HG02870 (cell line): ENCODE results near the gene DOC2A.
"Not testable (repeated sequence)": the region's sequence is repeated elsewhere in the genome, so short reads cannot be mapped to it uniquely, and the experiment has no call there.

Experiments
- ATAC-seq: cut with Tn5 transposase; IDR thresholded peaks from one replicate; pipeline ENCODE4 v1.9.1; 2021; ENCODE audit warnings: mild to moderate bottlenecking, moderate library complexity; ENCODE audit not compliant: unreplicated experiment

DOC2A gene

DNA sequence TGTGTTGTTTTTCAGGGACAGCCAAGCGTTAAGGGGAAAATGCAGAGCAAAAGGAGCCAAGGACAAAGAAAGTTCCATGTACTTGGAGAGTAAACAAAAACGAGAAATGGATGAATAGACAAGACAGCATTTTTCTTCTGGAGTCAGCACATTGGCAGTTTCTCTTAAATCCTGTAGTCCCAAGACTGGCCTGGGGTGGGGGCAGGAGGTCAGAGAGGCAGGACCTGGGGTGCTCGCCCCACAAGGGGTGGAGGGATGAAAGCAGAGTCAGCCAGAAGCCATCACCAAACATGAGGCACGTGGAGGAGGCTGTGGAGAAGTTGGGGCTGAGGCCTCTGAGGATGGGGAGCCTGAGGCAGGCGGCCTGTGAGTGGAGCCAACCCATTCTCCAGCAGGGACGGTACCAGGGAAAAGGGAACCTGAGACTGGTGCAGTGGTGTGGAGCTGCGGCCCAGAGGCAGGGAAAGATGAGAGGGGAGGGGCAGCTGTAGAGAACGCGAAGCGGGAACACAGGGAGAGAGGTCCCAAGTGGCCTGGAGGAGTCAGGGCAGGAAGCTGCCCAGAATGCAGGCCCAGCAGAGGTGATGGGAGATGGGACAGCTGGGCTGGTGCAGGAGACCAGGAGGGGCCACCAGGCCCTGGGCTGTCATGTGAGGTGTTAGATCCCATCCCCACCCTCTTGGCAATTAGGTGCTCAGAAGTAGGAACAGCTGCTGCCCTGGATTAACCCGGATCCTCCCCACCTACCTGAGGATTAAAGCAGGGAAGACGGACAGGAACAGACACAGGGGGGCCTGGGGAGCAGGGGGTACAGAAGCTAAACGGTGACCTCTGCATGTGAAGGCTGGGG lies 17.0 kb upstream of the DOC2A start:
- ATAC-seq, result no peak

DNA sequence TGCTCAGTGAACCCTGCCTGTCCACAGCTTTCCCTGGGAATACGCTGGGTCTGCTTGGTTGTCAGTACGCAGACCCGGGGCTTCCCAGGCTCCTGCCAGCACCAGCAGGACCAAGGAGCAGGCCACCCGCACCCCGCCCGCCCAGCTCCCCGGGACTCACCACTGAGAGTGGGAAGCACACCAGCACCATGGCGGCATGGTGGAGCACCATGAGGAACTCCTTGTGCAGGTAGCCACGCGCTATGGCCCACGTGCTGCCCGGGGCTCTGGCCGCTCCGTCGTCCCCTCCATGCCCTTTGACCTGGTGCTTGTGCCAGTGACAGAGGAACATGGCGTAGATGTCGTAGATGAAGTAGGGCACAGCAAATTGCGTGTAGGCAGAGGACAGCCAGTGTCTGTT lies 15.6 kb upstream of the DOC2A start:
- no peak for ATAC-seq

DNA sequence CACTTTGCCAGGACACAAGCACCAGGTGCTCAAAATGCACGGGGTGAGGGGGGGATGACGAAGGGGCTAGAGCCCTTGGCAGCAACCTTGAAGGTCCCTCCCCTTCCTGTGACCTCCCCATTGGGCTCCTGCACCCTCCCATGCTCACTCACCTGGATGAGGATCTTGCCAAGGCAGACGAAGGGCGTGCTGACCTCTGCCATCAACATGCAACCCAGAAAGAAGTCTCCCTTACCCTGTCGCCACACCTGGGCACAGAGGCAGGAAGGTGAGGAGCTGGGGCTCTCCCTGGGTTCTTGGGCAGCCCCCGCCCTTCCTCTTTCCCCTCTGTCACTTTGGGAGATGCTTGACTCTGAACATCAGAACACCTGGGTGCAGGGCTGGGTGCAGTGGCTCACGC lies 14.7 kb upstream of the DOC2A start:
- ATAC-seq, result no peak

GRCh38 chr16:30025156-30025555 lies 14.3 kb upstream of the DOC2A start:
- ATAC-seq, result no peak

GRCh38 chr16:30024451-30024850 lies 13.6 kb upstream of the DOC2A start:
- ATAC-seq, result no peak

GRCh38 chr16:30023586-30023985 lies 12.8 kb upstream of the DOC2A start:
- no peak for ATAC-seq

- ATAC-seq, result no peak
Measured at GRCh38 chr16:30022887-30023286, 12.1 kb upstream of the DOC2A start, which contains the start of gene C16orf92. C16orf92 (plus strand) TSS chr16:30023198; CDS start chr16:30023341, 143 bp downstream.

- no peak for ATAC-seq
Measured at GRCh38 chr16:30018731-30019158, 7.9 kb upstream of the DOC2A start.

GRCh38 chr16:30017937-30018336 lies 7.1 kb upstream of the DOC2A start:
- ATAC-seq, result not testable (repeated sequence)

- no peak for ATAC-seq
Measured at GRCh38 chr16:30017277-30017656, 6.4 kb upstream of the DOC2A start.

DNA sequence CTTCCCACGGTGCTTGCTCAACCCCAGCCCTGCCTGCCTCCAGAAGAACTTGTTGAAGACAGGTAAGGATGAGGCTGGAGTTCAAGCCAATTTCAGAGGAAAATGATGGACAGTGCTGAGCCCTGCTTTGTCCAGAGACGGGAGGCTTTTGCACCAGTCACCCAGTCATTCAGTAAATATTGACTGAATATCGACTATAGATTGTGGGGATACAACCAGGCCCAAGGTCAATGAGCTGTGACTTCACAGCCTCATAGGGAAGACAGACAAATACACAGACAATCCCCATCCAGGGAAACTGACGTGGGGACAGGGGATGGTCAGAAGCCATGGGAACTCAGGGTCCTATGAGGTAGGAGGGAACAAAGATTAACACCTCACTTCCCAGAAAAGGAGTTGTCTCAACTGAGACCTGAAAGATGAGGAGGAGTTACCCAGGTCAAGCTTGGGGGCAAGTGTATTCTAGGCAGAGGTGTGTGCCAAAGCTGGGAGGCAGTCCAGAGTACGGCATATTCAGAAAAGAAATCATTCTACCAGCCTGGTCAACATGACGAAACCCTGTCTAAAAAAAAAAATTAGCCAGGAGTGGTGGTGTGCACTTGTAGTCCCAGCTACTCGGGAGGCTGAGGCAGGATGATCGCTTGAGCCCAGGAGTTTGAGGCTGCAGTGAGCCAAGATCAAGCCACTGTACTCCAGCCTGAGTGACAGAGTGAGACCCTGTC lies 5.9 kb upstream of the DOC2A start:
- no peak for ATAC-seq

DNA sequence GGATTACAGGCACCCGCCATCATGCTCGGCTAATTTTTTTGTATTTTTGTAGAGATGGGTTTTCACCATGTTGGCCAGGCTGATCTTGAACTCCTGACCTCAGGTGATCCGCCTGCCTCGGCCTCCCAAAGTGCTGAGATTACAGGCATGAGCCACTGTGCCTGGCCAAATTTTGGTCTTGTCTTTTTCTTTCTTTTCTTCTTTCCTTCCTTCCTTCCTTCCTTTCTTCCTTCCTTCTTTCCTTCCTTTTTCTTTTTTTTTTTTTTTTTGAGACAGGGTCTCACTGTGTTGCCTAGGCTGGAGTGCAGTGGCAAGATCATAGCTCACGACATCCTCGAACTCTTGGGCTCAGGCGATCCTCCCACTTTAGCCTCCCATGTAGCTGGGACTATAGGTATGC lies 4.6 kb upstream of the DOC2A start:
- ATAC-seq, result not testable (repeated sequence)

- not testable (repeated sequence) for ATAC-seq
Measured at GRCh38 chr16:30012598-30012997, 1.8 kb upstream of the DOC2A start.

DNA sequence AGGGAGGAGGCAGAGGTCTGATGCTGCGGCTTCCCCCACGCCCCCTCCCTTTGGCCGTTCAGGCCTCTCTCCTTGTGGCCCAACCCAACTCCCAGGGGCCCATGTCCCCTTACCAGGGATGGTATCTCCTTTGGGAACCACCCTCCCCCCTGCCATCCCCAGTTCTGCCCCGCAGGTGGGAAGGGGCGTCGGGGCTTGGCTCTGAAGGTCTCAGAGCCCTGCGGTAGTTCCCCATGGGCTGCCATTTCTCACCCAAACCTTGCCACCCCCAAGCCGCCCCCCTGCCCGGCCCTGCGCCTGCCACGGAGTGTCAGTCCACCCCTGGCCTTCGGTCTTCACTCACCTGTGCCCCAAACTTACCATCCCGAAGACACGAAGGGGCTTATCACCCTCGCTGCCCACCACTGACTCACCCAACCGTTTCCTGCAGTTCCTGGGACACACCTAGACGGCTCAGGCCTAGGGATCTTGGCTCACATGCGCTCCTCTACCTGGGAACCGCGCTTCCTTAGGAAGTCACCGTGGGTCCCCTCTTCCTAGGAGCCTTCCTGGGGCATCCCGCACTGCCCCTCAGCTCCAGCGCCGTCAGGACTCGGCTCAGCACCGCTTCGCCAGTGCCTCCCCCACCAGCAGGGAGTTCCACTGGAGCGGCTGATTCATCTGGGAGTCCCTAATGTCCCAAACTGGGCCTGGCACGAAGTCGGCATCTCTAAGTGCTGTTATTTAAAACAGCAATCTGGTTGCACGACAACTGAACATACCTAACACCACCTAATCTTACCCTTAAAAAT lies 1.1 kb upstream of the DOC2A start:
- no peak for ATAC-seq

DNA sequence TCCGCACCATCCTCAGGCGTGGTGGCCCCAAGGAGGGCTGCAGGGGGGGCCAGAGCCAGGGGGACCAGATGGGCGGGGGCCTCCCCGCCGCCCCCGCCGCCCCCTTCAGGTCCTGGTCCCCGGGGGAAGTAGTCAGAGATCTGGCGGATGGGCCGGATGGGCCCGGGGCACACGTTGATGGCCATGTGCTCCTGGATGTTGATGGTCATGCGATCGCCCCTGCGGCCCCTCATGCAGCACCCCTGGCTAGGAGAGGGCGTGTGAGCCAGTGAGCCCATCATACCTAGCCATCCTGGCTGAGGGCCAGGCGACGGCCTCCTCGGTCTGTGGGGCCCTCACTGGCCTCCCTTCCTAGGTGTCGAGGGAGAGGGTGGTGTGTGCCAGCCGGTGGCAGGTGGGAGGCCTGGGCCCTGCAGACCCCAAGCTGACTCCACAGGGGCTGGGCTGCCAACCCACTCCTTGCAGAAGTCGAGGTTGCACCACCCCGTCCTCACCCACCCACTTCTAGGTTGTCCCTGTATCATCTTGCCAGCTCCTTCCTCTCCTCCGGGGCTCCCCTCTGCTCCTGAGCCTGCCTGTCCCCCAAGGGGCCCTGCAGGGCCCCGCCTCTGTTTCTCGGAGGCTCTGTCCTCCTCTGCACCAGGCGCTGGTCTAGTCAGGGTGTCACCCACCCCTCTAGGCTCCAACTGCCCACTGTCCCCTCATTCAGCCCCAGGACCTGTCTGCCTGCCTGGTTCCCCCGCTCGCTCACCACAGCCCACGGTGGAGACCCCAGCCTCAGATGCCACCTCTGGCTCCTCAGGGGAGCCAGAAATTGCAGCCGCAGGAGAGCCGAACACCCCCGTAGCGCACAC lies 610 bp downstream of the DOC2A start:
- no peak for ATAC-seq

DNA sequence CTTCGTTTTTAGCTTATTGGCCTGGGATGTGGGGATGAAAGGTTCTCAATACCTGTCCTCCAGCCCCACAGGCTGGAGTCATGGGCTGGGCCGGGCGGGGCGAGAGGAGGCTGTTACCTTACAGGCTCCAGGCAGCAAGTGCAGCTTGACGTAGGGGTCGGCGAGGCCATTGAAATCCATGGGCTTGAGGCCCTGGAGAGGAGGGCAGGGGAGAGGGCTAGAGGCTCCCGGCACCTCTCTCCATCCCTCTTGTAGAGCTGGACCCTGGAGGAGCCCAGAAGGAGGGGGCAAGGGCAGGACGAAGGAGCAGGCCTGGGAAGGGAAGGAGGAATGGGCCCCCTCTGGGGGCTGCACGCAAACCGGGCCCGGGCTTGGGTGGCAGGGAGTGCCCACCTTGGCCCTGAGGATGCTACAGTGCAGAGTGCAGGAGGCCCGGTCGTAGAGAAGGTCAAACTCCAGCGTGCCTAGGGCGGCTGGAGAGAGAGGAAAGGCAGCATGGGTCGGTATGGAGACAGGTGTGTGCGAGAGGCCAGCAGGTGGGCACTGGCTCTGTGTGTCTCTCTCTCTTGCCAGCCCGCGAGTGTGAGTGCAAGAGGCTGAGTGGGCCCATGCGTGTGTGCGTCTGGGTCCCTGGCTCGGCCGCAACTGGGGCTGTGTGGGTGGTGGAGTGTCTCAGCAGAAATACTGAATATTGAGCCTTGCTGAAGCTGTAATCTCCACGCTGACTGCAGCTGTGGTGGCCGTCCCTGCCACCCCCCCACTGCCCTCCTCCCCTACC lies 1.6 kb downstream of the DOC2A start:
- no peak for ATAC-seq

DNA sequence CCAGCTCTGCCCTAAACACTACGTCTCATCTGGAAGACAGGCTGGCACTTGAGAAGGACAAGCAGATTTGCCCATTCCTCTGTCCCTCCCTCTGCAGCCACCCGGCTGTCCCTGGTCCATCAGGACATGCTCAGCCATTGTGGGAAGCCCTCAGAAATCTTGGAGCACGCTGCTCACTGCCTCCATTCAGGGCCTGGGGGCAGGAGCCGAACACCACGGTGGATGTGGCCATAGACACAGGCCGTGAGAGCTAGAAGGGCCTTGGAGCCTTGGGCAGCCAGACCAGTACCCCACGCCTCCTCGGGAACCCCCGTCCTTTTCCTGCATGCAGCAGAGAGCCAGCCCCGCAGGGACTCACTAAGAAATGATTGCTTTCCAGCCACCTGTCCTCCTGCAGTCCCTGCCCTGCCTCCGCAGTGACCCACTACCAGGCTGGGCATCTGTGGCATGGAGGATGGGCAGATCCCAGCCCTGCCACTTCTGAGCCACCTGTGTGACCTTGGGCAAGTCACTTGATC lies 3.4 kb downstream of the DOC2A start:
- no peak for ATAC-seq

- no peak for ATAC-seq
Measured at GRCh38 chr16:30006659-30007377, 4.0 kb downstream of the DOC2A start.

- ATAC-seq, result no peak
Measured at GRCh38 chr16:30006095-30006473, 4.7 kb downstream of the DOC2A start.
